Loucy (cell line): ENCODE measurements around the gene RPLP2.

Experiments
- H2AFZ ChIP-seq: fragments of 200-600 bp; sonication (generic); 2 replicates; pipeline ENCODE4 v1.6.0; 2016; ENCODE audit warnings: antibody characterized with exemption, mild to moderate bottlenecking, low read length, moderate library complexity
- H3F3A ChIP-seq: fragments of 200-600 bp; 2 replicates; pipeline ENCODE4 v1.6.0; 2016; ENCODE audit warnings: antibody characterized with exemption, low read depth, mild to moderate bottlenecking
- H3K27me3 ChIP-seq: fragments of 200-600 bp; sonication (generic); 2 replicates; pipeline ENCODE4 v1.6.1; 2014; ENCODE audit warnings: low read length, mild to moderate bottlenecking; ENCODE audit not compliant: insufficient read depth, poor library complexity, severe bottlenecking
- H3K36me3 ChIP-seq: fragments of 200-600 bp; sonication (generic); 2 replicates; pipeline ENCODE4 v1.6.1; 2016; ENCODE audit warnings: low read length; ENCODE audit not compliant: insufficient read depth
- H3K4me1 ChIP-seq: fragments of 200-600 bp; sonication (generic); 2 replicates; pipeline ENCODE4 v1.5.1; 2014; ENCODE audit warnings: low read length, mild to moderate bottlenecking; ENCODE audit not compliant: insufficient read depth, poor library complexity, severe bottlenecking
- H3K4me2 ChIP-seq: fragments of 200-600 bp; sonication (generic); 2 replicates; pipeline ENCODE4 v1.6.0; 2014; ENCODE audit warnings: antibody characterized with exemption, low read length, low read depth, mild to moderate bottlenecking; ENCODE audit not compliant: poor library complexity, severe bottlenecking
- H3K4me3 ChIP-seq: fragments of 200-600 bp; sonication (generic); 2 replicates; pipeline ENCODE4 v1.5.1; 2014; ENCODE audit warnings: low read length, mild to moderate bottlenecking, mixed read lengths; ENCODE audit not compliant: poor library complexity, severe bottlenecking
- H3K79me2 ChIP-seq: fragments of 200-600 bp; sonication (generic); 2 replicates; pipeline ENCODE4 v1.6.1; 2014; ENCODE audit warnings: low read length; ENCODE audit not compliant: insufficient read depth
- H3K9ac ChIP-seq: fragments of 200-600 bp; sonication (generic); 2 replicates; pipeline ENCODE4 v1.6.0; 2014; ENCODE audit warnings: mild to moderate bottlenecking, low read depth, low read length, moderate library complexity; ENCODE audit not compliant: poor library complexity, severe bottlenecking
- H3K9me2 ChIP-seq: fragments of 200-600 bp; sonication (generic); replicated peaks from 2 replicates; pipeline ENCODE4 v1.6.1; 2016; ENCODE audit warnings: low read depth, low read length, mixed read lengths
- H3K9me3 ChIP-seq: fragments of 200-600 bp; sonication (generic); 2 replicates; pipeline ENCODE4 v1.6.1; 2014; ENCODE audit warnings: mild to moderate bottlenecking, antibody characterized with exemption, low read length, low read depth; ENCODE audit not compliant: insufficient read depth
- H4K20me1 ChIP-seq: fragments of 200-600 bp; sonication (generic); 2 replicates; pipeline ENCODE4 v1.6.0; 2014; ENCODE audit warnings: antibody characterized with exemption, low read length, mild to moderate bottlenecking; ENCODE audit not compliant: insufficient read depth, poor library complexity, severe bottlenecking
- EZH2phosphoT487 ChIP-seq: fragments of 200-600 bp; IDR thresholded peaks from 2 replicates; pipeline ENCODE4 v1.6.1; 2018; ENCODE audit warnings: antibody characterized with exemption, mild to moderate bottlenecking, moderate library complexity, borderline replicate concordance
- TF ChIP-seq, protein P1 (sequence below): fragments of 200-600 bp; sonication (generic); conservative IDR thresholded peaks from 2 replicates; pipeline ENCODE4 v1.5.1; 2014; ENCODE audit warnings: mild to moderate bottlenecking, antibody characterized with exemption, low read length

Gene RPLP2

DNA sequence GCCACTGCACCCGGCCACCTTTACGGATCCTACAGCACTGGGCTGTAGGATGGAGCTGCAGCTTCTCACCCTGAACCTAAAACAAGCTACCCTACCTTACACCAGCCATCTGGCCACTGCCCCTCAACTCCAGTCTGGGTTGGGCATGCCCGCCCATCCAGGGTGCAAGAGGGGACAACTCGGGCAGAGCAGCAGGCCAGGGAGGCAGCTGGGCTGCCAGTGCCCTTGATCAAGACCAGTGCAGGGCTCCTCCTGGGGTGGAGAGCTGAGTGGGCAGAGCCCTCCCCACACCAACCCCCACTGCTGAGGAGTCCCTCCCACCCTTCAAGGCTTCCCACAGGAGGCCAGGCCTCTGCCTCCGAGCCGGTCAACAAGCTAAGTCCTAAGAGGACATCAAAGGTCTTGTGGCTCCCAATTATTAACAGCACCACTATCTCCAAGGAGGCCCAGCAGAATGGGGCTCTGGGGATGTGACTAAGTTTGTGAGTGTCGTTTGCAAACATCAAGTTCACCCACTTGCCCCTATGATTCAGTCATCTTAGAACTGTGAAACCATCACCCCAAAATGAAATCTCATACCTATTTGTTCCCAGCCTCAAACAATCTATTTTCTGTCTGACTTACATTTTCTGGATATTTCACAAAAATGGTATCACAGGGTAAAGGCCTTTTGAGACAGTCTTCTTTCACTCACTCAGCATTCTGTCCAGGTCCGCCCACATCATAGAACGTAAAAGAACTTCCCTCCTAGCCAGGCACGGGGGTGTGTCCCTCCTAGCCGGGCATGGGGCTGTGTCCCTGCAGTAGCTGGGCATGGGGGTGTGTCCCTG, 43.4 kb upstream of the RPLP2 start:
- Histone ChIP-seq H4K20me1 (peaks cover 3% of the 10 kb centered on the region), H3K27me3 (no peaks in the 10 kb centered on the region), H3K9me3 (no peaks in the 10 kb centered on the region), H3K79me2 (peaks cover 1% of the 10 kb centered on the region; the same call in 1 of the 2 replicates), H3K4me2 (no peak overlapping the region), H3K4me3 (no peak overlapping the region), H3F3A (no peaks in the 10 kb centered on the region), H3K4me1 (no peaks in the 10 kb centered on the region), H3K9ac (no peak overlapping the region), H3K9me2 (no peaks in the 10 kb centered on the region), H3K36me3 (peaks cover 56% of the 10 kb centered on the region; the same call in 1 of the 2 replicates), H2AFZ (no peak overlapping the region)
- TF ChIP-seq, protein P1, sequence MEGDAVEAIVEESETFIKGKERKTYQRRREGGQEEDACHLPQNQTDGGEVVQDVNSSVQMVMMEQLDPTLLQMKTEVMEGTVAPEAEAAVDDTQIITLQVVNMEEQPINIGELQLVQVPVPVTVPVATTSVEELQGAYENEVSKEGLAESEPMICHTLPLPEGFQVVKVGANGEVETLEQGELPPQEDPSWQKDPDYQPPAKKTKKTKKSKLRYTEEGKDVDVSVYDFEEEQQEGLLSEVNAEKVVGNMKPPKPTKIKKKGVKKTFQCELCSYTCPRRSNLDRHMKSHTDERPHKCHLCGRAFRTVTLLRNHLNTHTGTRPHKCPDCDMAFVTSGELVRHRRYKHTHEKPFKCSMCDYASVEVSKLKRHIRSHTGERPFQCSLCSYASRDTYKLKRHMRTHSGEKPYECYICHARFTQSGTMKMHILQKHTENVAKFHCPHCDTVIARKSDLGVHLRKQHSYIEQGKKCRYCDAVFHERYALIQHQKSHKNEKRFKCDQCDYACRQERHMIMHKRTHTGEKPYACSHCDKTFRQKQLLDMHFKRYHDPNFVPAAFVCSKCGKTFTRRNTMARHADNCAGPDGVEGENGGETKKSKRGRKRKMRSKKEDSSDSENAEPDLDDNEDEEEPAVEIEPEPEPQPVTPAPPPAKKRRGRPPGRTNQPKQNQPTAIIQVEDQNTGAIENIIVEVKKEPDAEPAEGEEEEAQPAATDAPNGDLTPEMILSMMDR = no peak
- TF ChIP-seq EZH2phosphoT487 = no peak

DNA sequence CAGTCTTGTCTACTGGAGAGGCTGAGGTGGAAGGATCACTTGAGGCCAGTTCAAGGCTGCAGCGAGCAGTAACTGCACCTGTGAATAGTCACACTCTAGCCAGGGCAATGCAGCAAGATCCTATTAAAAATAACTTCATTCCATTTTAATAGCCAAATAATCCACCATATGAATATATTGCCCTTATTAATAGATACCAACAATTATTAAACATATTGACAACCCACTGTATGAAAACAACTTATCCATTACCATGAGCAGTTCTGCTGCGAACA, 42.9 kb upstream of the RPLP2 start:
- Histone ChIP-seq H4K20me1 (peaks cover 5% of the 10 kb centered on the region), H3K27me3 (no peaks in the 10 kb centered on the region), H3K4me3 (no peak overlapping the region), H3K9me3 (no peaks in the 10 kb centered on the region), H3K4me2 (no peak overlapping the region), H2AFZ (no peak overlapping the region), H3F3A (no peaks in the 10 kb centered on the region), H3K79me2 (peaks cover 4% of the 10 kb centered on the region; the same call in 1 of the 2 replicates), H3K9ac (no peak overlapping the region), H3K4me1 (peaks cover 2% of the 10 kb centered on the region), H3K9me2 (no peaks in the 10 kb centered on the region), H3K36me3 (peaks cover 50% of the 10 kb centered on the region; the same call in 1 of the 2 replicates)
- TF ChIP-seq, protein P1 = no peak
- TF ChIP-seq EZH2phosphoT487 = no peak

DNA sequence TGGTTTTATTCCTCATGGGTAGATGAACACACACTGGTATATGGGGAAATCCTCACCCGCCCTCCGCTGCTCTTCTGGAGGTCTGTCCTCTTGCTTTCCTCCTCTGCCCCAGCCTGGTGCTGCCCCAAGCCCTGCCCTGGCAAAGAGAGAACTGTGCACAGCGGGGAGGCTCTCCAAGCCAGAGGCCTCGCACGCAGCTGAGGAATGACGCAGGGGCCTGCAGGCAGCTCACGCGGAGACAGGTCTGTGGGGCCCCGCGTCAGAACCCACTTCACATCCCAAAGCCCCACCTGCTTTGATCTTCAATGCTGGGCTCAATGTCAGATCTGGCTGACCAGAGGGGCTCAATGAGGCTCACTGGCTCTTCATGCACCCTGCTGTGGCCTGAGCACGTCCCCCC, 42.5 kb upstream of the RPLP2 start:
- Histone ChIP-seq H3K9me3 (no peaks in the 10 kb centered on the region), H3K36me3 (peaks cover 47% of the 10 kb centered on the region; the same call in 1 of the 2 replicates), H3K27me3 (no peaks in the 10 kb centered on the region), H3F3A (no peaks in the 10 kb centered on the region), H3K79me2 (peaks cover 4% of the 10 kb centered on the region; the same call in 1 of the 2 replicates), H4K20me1 (peaks cover 5% of the 10 kb centered on the region), H3K4me3 (no peak overlapping the region), H3K4me2 (no peak overlapping the region), H3K9me2 (no peaks in the 10 kb centered on the region), H2AFZ (no peak overlapping the region), H3K9ac (no peak overlapping the region), H3K4me1 (peaks cover 2% of the 10 kb centered on the region)
- TF ChIP-seq EZH2phosphoT487 = no peak
